Myocyte (in vitro differentiated cells): ENCODE data around the gene NCAPD3. TPM values are rescaled to one million over a fixed set of nuclear protein-coding genes. Genes with fewer than 3 reads are reported as not detected.
"Not testable (repeated sequence)": the region's sequence is repeated elsewhere in the genome, so short reads cannot be mapped to it uniquely, and the experiment has no call there.

Experiments used
- DNase-seq: peaks from one replicate; pipeline ENCODE4 v3.0.0-alpha.2; 2012; ENCODE audit warnings: low read depth
- total RNA-seq: library from RNA; depleted of rRNA; stranded (reverse); fragments of >200 nt; gene quantifications from 2 replicates; pipeline ENCODE4 v1.2.3, GENCODE V29; 2014

Gene NCAPD3
- total RNA-seq, 1 donor from 2014 or later, result 14.0 TPM

GRCh38 chr11:134134167-134134566 lies 89.6 kb downstream of the NCAPD3 start:
- DNase-seq, result no peak

DNA sequence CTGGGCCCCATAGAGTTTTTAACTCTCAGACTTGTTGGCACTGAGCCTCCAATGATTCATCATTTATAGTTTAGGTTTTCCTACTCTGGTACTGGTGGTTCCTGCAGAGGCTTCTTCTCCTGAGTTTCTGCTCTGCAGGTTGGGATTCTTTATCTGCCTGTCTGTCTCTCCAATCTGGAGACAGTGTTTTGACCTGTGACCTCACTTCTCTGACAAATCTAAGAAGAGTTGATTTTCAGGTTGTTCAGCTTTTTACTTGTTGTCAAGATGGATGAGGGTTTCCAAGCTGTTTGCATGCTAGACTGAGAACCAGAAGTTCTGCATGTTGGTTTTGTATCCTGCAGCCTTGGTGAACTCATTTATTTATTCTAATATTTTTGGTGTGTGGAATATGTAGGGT lies 91.0 kb downstream of the NCAPD3 start:
- DNase-seq, result no peak

DNA sequence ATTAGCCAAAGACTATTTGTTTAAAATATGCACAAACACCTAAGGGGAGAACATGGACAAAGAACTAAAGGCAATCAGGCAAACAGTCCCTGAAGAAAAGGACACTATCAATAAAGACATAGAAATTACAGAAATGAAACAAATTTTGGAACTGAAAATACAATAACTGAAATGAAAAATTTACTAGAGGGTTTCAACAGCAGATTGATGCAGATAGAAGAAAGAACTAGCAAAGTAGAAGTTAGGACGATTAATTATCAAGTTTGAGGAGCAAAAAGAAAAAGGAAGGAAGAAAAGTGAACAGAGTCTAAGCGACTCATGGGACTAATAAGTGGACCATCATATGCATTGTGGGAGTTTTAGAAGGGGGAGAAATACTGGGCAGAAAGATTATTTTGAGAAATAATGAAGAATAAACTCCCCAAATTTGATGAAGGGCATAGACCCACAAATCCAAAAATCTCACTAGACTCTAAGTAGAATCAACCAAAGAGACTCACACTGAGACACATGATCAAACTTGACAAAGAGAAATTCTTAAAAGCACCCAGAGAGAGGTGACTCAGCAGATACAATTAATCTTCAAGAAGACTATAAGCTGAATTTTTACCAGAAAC lies 92.0 kb downstream of the NCAPD3 start:
- DNase-seq, result no peak

DNA sequence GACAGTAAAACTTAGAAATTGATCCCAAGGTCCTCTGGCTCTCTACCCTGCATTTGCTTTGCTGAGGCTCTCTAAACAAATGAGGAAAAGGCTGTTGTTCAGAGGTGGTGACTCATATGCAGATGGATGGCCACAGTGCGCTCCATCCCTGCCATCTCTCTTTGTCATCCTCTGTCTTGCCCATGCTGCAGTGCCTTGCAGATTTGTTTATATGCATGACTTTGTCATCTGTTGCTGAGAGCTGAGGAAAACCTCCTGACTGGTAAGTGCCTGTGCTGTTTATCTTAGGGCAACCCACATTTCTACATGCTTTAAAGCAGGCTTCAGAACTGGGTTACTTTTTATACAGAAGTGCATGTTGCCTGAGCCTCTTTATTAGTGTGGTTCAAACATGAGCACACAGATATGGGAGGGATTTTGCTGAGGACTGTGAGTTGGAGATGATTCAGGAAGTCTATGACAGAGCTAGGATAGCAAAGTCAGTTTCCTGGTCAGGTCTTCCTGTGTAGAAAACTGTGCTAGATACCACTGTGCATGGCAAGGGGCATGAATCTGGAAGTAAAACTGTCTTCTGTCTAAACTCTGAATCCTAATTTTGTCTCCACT lies 97.4 kb downstream of the NCAPD3 start:
- peak; percentile 93 for DNase-seq

- DNase-seq, result no peak
These were observed 98.3 kb downstream of the NCAPD3 start for GRCh38 chr11:134125507-134125906.

DNA sequence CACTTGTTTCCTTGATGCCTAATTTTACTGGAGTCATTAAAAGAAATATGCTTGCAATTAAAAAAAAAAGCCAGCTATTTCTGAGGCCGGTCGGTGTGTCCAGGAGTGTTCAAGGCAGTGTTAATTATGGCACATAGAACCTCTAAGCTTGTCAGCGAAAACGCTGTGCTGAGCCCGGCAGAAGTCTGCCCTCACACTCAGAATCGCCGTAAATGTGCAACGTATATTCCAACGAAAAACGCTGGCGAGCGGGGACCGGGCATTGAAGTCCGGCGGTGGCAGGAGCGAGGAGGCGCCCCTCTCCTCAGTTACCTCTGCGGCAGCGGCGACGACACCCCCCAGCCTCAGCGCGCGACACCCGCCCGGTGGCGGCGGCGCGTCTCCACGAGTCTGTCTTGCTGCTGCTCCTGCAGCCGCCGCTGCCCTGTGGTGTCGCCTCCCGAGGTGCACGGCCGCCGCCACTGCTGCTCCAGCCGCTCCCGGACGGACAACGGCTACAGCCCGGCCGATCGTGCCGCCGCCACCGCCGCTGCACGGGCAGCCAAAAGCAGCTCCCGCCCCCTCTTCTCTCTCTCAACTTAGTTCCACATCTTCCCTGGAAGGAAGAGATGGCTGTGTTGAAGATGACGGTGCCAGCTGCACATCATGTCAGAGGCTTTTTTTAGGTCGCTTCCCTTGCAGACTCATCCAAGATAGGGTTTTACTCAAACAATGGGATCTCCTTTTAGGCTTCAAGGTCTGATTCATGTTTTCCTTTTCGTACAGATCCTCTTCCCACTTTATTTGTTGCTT lies 98.9 kb downstream of the NCAPD3 start:
- DNase-seq, result peak; percentile 89

GRCh38 chr11:134120921-134121526 lies 102.7 kb downstream of the NCAPD3 start:
- peak; percentile 90 for DNase-seq

DNA sequence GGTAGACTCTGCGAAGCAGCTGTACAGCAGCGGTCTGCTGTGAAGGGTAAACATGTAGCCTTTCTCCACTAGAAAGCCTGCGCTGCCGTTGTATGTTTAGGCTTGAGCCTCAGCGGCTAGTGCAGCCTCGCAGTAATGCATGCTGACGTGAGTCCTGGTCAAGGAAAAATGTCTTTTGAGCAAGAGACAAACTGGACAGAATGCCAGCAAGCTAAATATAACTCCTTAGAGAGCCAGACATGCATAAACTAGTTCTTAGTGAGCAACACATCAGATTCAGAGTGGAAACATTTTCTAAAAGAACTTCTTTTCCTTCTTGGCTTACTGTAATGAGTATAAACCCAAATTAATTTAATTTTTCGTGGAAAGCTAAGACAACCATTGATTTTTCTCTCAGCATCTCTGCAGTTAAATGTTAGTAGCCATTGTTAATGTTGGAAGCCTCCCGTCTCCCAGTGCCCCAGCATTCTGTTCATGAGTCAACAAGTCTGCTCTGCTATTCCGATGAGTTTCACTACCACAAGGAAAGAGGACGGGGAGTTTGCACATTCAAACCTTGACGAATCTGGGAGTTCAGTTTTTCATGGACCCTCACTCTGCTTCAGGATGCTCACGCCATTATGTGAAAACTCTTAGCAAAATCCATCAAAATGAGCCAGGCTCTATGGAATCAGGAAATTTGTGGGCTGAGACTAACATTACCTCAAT lies 103.5 kb downstream of the NCAPD3 start:
- DNase-seq, result peak; percentile 92

DNA sequence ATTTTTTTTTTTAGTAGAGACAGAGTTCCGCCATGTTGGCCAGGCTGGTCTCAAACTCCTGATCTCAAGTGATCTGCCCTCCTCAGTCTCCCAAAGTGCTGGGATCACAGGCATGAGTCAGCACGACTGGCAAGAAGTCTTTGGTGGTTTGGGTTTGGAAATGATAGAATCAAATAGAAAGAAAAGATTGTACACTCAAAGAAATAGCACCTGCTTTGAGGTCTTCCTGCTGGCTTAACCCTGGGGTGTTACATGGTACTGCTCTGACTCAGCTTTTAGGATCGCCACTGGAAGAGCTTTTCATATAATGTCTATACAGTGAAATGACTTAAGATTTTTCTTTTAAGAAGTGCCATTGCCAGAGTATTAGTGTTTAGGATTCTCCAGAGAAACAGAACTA lies 104.7 kb downstream of the NCAPD3 start:
- peak; percentile 85 for DNase-seq

DNA sequence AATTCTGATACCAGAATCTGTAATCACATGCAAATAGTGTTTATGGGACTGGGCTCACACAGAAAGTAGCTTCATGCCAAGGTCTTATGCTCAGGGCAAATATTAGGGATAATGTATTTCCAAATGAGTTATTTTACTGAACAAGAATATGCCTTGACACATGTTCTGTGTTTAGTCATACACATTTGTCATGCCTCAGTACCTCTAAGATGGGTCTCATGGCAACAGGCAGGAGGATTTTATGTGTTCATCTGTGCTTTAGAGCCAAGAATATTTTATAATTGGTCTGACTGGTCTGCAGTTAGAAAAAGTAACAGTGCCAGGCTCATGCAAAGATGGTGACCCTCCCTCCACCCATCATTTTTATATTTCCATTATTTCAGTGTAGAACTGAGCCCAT lies 105.8 kb downstream of the NCAPD3 start:
- DNase-seq, result no peak

DNA sequence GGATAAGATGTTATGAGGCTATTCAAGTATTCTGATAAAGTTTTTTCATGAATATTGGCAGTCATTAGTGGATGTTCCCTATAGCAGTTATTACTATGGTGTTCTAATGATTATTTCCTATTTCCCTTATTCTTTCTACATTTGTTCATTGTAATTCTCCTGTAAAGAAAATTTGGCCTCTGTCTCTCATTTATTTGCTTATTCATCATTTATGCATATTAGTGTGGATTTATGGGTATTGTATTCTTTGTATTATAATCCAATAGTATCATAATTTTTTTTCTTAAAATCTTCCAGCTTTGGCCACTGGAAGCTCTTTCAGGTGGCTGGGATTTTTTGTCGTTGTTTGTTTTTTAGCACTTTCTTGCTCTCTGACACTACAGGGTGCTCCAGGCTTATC lies 107.6 kb downstream of the NCAPD3 start:
- no peak for DNase-seq

DNA sequence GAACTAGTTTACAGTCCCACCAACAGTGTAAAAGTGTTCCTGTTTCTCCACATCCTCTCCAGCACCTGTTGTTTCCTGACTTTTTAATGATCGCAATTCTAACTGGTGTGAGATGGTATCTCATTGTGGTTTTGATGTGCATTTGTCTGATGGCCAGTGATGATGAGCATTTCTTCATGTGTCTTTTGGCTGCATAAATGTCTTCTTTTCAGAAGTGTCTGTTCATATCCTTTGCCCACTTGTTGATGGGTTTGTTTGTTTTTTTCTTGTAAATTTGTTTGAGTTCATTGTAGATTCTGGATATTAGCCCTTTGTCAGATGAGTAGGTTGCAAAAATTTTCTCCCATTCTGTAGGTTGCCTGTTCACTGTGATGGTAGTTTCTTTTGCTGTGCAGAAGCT lies 110.0 kb downstream of the NCAPD3 start:
- not testable (repeated sequence) for DNase-seq

DNA sequence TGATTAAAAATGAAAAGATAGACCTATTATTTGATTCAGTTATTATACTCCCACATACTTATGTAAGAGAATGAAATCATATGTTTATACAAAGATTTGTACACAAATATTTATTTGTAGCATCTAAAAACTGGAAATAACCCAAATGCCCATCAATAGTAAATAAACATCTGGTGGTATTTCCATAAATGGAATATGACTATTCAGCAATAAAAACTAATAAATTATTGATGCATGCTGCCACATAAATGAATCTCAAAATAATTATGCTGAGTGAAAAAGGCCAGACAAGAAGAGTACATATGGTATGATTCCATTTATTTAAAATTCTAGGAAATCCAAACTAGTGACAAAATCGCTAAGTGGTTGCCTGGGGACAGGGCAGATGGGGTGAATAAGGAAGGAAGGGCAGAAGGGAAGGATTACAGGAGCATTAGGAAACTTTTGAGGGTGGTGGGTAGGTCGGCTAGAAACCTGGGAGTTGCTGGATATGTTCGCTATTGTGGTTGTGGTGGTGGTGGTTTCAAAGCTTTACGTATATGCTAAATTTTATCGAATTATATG lies 113.4 kb downstream of the NCAPD3 start:
- DNase-seq, result no peak

Other genes with a start within 250 kb of the NCAPD3 start
- gene JAM3, start 154.9 kb downstream of the NCAPD3 start, total RNA-seq, result 173 and 229 TPM in 2 replicates
- gene VPS26B, start 704 bp upstream of the NCAPD3 start, total RNA-seq, result 40.5 and 42.5 TPM in 2 replicates
- 39.8 and 41.1 TPM in 2 replicates for gene THYN1, start 29.4 kb upstream of the NCAPD3 start, total RNA-seq
- gene ACAD8, start 29.6 kb upstream of the NCAPD3 start, total RNA-seq, result 29.7 and 39.5 TPM in 2 replicates
- gene GLB1L3, start 52.4 kb upstream of the NCAPD3 start, total RNA-seq, result not detected in 2 replicates
- gene GLB1L2, start 108.0 kb upstream of the NCAPD3 start, total RNA-seq, result not detected in 2 replicates
- not detected in 2 replicates for gene B3GAT1, start 188.3 kb upstream of the NCAPD3 start, total RNA-seq